ENCODE data around the gene NCOA3.
"Not testable (repeated sequence)": the region's sequence is repeated elsewhere in the genome, so short reads cannot be mapped to it uniquely, and the experiment has no call there.

NCOA3 gene

DNA sequence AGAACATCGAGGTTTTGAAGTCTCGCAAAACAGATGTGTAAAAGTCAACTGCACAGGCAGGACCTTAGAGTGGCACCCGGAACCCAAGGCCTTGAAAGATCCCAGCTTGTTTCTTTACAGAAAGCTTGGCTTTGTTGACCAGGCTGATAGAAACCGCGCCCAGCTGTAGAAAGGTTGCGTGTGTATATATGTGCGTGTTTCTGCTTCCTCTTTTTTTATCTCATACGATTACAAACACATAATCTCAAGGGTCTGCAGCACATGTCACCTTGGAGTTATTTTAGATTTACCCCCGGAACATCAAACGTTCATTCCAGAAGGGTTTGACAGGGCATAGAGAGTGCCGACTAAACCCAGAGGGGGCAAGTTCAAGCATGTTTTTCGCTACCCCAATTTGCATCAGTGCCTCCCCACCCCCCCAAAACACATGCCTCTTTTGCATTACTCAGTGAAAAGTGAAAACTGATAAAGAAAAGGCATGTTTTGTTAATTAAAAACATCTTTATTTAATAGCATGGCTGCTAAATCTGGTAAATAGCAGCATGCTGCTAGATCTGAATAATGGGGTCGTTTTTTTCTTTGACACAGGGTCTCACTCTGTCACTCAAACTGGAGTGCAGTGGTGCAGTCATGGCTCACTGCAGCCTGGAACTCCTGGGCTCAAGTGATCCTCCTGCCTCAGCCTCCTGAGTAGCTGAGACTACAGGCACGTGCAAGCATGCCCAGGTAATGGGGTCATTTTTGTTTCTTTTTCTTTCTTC is 33.2 kb upstream of the NCOA3 start:
- DNase-seq (ENCODE audit: low read depth) = no peak

DNA sequence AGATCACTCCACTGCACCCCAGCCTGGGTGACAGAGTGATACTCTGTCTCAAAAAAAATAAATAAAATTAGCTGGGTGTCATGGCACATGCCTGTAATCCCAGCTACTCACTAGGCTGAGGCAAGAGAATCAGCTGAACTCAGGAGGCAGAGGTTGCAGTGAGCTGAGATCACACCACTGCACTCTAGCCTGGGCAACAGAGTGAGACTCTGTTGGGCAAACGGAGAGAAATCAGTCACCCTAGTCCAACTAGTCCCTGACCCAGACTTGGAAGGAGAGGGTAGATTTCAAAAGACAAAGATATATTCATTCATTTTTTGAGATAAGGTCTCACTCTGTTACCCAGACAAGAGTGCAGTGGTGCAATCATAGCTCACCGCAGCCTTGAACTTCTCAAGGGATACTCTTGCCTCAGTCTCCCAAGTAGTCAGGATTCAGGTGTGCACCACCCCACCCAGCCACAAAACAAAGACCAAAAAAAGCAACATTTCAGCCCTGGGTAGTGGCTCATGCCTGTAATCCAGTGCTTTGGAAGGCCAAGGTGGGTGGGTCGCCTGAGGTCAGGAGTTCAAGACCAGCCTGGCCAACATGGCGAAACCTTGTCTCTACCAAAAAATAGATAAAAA is 26.2 kb upstream of the NCOA3 start:
- no peak for DNase-seq (ENCODE audit: low read depth)

DNA sequence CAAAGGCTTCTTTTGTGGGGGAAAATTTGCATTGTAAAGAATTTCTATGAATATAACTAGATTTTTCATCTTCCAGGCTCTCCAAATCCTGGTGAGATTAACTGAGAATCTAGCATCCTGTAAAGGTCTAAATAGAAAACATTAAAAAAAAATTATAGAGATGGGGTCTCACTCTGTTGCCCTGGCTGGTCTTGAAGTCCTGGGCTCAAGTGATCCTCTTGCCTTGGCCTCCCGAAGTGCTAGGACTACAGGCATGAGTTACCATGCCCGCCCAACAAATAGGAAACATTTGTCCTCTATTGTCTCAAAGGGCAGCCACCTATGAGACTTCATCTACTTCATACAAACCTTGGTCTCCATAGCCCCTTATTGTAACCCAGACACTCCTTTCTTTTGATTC is 25.2 kb upstream of the NCOA3 start:
- no peak for DNase-seq (ENCODE audit: low read depth)

DNA sequence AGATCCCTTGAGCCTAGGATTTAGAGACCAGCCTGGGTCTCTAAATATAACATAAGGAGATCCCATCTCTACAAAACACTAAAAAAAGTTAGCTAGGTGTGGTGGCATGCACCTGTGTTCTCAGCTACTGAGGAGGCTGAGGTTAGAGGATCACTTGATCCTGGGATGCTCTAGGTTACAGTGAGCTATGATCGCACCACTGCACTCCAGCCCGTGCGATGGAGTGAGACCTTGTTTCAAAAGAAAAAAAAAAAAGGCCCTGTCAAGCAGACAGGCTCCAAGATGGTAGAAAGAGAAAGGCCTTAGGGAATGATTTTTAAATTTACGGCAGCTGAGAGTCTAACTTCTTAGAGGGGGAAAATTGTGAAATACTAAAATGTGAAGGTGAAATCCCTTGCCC is 22.6 kb upstream of the NCOA3 start:
- DNase-seq (ENCODE audit: low read depth) = no peak

DNA sequence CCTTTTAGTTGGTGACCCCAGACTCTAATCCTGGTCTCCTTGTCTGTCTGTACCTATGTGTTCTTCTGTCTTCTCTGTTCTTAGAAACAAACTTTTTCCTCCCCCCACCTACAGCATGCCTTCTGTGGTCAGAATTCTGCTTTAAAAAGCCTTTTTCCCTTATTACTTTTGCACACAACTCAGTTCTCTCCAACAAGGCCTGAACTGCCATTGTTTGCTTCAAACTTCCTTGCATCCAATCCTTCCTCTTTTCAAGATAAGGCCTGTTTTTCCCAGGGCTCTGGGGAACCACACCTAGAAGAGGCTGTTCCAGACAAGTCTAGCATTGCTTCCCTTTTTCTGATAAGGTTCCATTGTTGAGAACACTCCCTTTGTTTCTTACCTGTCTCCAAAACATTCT is 22.2 kb upstream of the NCOA3 start:
- DNase-seq (ENCODE audit: low read depth) = no peak

DNA sequence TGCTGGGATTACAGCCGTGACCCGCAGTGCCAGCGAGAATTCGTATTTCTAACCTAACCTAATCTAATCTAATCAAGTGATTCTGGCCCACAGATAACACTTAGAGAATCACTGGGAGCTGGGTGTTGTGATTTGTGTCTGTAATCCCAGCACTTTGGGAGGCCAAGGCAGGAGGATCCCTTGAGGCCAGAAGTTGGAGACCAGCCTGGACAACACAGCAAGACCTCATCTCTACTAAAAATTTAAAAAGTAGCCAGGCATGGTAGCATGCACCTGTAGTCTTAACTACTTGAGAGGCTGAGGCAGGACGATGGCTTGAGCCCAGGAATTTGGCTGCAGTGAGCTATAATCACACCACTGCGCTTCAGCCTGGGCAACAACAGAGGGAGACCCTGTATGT is 21.4 kb upstream of the NCOA3 start:
- DNase-seq (ENCODE audit: low read depth) = no peak

DNA sequence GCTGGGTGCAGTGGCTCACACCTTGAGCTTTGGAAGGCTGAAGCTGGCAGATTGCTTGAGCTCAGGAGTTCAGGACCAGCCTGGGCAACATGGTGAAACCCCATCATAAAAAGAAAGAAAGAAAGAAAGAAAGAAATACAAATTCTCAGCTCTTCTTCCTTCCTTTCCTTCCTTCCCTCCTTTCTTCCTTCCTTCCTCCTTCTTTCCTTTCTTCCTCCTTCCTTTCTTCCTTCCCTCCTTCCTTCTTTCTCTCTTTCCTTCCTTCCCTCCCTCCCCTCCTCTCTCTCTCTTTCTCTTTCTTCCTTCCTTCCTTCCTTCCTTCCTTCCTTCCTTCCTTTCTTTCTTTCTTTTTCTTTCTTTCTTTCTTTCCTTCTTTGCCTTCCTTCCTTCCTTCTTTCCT is 21.0 kb upstream of the NCOA3 start:
- DNase-seq (ENCODE audit: low read depth) = no peak

DNA sequence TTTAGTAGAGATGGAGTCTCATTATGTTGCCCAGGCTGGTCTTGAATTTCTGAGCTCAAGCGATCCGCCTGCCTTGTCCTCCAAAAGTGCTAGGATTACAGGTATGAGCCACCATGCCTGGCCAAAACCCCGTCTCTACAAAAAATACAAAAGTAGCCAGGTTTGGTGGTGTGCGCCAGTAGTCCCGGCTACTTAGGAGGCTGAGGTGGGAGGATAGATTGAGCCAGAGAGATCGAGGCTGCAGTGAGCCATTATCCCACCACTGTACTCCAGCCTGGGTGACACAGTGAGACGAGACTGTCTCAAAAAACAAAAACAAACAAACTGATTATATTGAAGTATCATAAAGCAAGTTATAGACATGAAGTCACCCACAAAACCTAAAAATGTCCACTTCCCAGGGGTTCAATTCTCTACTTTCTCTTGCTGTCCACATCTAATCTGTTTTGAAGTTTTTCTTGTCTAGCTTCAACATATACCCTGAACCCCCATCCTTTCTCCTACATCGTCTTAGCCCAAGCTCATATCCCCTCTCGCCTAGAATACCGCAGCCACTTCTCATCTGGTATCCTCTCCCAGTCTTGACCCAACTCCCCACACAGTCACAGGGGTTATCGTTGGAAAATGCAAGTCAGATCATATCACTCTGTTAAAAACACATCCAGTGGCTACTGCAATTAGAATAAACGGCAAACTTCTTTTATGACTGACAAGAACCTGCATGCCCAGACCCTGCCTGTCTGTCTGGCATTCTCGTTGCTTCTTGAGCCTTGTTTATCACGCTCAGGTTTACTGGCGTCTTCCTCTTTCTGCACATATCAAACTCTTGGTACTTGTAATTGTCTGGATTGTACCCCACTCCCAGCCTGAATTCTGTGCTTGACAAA is 20.1 kb upstream of the NCOA3 start:
- no peak for DNase-seq (ENCODE audit: low read depth)

DNA sequence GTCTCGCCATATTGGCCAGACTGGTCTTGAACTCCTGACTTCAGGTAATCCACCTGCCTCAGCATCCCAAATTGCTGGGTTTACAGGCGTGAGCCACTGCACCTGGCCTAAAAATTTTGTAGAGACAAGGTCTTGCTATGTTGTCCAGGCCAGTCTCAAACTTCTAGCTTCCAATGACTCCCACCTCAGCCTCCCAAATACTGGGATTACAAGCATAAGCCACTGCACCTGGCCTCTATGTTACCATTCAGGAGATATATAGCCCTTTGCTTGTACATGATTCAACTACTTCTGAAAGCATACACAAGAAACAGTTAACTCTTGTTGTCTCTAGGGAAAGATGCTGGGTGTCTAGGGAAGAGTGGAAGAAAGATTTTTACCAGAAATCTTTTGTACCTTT is 19.0 kb upstream of the NCOA3 start:
- no peak for DNase-seq (ENCODE audit: low read depth)

DNA sequence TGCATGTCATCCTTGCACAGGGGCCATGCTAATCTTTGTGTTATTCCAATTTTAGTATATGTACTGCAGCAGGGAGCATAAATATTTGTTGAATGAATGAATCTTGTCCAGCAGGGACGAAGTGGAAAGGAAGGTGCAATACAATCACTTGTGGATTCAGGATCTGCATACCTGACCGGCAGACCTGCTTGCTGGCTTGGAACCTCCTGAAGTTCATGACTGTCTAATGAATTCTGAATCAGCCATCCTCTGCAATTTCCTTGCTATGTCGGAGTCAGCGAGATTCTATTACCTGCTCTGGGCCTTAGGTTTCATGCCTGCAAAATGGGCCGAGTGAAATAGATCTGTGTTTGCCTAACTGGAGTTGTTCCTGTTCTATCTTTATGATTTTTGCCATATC is 17.4 kb upstream of the NCOA3 start:
- no peak for DNase-seq (ENCODE audit: low read depth)

DNA sequence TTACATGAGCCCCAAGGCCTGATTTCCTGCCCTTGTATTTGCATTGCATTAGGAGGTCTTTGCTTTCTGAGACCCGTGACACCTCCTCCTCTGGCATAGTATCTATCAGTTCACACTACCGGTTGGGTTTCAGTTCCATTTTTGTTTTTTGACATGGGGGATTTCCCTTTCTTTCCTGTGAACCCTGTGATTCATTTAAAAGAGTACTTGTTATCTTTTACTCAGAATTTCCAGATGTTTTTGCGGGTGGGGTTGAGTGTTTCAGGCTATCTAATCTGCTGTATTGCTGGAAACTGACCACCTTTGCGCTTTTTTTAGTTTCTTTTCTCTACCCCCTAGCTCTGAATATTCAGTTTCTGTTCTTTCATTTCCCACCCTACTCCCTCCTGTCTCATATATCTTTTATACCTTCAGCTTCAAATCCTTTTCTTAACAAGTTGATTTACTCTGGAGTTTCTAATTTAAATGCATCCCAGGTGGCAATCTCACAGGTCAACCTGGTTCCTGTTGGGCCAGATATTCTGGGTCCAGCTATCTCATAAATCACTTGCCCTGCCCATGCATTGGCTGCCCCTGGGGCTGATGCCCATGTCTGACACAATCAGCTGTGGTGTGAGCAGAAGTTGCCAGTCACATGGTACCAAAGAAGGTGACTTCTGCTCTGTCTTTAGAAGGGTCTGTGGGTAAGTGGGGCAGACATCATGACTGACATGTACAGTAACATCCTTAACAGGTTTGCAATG is 14.3 kb upstream of the NCOA3 start:
- DNase-seq (ENCODE audit: low read depth) = no peak

DNA sequence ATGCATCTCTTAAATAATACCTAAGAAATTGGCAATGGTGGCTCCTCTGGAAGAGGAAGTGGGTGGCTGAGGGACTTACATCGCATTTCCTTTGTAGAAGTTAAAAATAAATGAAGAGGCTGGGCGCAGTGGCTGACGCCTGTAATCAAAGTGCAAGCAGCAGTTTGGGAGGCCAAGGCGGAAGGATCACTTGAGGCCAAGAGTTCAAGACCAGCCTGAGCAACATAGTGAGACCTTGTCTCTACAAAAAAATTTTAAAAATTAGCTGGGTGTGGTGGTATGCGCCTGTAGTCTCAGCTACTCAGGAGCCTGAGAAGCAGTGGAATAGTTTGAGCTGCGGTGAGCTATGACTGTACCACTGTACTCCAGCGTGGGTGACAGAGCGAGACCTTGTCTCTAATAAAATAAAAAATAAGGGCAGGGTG is 12.2 kb upstream of the NCOA3 start:
- no peak for DNase-seq (ENCODE audit: low read depth)

DNA sequence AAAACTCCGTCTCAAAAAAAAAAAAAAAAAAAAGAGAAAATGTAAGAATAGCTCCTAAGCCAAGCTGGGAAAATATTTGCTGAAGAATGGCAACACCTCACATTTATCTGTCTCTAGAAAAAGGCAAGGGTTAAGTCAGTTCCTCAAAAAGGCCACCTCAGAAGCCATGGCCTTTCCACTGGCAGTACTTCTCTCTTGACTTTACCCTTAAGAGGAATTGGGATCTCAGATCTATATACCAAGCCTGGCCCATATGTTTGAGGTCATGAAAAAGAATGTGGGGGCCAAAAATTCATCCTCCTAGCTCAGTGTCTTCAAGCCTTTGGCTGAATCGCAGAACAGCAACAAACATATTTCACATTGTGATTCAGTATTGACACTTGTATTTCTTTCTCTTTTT is 10.9 kb upstream of the NCOA3 start:
- no peak for DNase-seq (ENCODE audit: low read depth)

DNA sequence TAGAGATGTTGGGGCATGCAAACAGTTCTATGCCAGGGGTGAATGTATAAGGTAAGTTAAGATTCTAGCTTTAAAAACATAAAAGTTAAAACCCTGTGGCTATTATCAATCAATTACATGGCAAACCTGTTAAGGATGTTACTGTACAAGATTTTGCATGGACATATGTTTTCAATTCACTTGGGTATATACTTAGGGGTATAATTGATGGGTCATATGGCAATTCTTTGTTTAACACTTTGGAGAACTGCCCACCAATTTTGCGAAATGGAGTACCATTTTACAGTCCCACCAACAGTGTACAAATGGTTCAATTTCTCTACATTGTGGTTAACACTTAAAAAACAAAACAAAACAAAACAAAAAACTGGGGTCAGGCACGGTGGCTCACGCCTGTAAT is 9.4 kb upstream of the NCOA3 start:
- DNase-seq (ENCODE audit: low read depth) = no peak

DNA sequence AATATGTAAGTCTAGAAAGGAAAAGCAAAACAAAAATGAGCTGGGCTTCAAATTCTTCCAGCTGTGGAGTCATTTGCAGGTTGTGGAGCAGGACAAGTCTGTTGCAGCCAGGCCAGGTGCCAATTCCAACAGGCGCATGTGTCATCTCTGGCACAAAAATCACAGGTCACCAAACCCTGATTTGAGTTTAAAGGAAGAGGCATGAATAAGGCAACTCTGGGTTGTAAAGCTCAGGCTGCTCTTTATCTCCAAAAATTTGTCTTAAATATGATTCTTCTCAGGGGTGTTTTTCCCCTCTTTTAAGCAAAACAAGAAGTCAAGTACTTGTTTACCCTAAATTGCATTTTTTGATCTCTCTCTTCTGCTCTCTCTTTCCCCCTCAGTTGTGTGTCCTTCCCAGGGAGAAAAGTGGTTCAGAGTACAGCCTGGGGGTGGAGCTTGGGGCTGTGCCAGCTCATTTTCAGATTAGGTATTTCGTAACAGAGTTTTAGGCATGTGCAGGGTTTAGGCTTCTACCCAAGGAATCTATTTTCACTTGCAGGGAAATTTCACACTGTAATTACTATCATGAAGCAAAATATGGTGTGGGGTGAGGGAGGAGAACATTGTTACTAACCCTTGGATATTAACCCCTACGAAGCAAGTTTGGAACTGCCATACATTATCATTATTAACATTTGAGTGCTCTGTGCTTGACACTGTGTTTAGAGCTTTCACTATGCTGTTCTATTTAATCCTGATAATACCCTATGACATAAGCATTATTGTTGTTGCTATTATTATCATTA is 8.3 kb upstream of the NCOA3 start:
- DNase-seq (ENCODE audit: low read depth) = peak; percentile 96

DNA sequence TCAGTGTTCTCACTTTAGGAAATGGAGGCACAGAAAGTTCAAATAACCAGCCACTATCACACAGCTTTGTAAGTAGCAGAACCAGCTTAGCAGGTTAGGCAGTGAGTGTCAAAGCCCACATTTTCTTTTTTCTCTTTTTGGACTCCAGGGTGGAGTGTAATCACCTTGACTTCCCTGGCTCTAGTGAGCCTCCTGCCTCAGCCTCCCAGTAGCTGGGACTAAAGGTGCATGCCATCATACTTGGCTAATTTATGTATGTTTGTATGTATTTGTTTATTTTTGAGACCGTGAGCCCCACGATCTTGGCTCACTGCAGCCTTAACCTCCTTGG is 7.8 kb upstream of the NCOA3 start:
- DNase-seq (ENCODE audit: low read depth) = no peak

DNA sequence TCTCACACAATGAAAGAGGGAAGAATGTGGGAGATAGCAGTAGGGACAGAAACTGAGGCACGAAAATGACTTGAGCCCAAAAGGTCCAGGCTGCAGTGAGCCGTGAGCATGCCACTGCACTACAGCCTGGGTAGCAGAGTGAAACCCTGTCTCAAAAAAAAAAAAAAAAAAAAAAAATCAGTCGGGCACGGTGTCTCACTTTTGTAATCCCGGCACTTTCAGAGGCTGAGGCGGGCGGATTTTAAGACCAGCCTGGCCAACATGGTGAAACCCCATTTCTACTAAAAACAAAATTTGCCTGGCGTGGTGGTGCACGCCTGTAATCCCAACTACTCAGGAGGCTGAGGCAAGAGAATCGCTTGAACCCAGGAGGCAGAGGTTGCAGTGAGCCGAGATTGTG is 7.1 kb upstream of the NCOA3 start:
- DNase-seq (ENCODE audit: low read depth) = not testable (repeated sequence)

DNA sequence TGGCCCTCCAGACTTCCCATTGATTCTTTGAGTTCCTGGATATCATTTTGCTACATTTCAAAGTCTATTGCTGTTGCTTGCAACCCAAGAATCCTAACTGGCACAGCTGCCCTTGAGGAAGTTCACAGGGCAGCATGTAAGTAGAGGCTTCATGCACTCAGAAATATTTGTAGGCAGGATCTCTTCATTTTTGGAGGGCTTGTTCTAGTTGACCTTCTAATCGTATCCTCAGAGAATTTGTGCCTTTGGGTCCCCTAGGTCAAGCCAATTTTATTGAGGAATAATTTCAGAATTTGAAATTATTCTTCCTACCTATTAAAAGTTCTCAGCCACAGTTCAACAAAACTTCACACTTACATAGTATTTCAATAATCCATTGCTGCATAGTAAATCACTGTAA is 5.6 kb upstream of the NCOA3 start:
- no peak for DNase-seq (ENCODE audit: low read depth)

DNA sequence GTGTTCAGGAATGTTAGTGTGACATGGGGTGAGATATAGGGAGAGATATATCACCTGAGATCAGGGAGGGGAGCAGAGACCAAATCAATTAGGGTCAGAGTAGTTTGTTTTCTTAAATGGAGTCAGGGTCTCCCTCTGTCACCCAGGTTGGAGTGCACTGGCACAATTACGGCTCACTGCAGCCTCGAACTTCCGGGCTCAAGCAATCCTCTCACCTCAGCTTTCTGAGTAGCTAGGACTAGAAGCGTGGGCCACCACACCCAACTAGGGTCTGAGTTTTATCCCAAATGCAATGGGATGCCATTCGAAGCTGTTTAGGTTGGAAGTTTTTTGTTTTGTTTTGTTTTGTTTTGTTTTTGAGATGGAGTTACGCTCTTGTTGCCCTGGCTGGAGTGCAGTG is 3.1 kb upstream of the NCOA3 start:
- DNase-seq (ENCODE audit: low read depth) = no peak

DNA sequence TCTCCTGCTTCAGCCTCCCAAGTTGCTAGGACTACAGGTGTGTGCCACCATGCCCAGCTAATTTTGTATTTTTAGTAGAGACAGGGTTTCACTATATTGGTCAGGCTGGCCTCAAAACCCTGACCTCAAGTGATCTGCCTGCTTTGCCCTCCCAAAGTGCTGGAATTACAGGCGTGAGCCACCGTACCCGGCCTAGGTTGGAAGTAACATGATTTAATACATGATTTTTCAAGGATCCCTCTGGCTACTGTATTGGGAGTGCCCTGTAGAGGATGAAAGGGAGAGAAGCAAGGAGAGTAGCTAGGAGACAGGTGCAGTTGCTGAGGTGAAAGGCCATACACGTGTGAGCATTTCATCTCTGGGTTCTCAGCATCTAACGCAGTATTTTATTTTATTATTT is 2.6 kb upstream of the NCOA3 start:
- DNase-seq (ENCODE audit: low read depth) = no peak

DNA sequence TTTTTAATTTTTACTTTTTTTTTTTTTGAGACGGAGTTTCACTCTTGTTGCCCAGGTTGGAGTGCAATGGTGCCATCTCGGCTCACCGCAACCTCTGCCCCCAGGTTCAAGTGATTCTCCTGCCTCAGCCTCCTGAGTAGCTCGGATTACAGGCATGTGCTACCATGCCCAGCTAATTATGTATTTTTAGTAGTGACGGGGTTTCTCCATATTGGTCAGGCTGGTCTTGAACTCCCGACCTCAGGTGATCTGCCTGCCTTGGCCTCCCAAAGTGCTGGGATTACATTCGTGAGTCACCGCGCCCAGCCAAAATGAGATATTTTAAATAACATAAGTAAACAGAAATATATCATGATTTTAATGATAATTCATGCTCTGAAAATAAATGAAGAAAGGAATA is 1.6 kb upstream of the NCOA3 start:
- not testable (repeated sequence) for DNase-seq (ENCODE audit: low read depth)

DNA sequence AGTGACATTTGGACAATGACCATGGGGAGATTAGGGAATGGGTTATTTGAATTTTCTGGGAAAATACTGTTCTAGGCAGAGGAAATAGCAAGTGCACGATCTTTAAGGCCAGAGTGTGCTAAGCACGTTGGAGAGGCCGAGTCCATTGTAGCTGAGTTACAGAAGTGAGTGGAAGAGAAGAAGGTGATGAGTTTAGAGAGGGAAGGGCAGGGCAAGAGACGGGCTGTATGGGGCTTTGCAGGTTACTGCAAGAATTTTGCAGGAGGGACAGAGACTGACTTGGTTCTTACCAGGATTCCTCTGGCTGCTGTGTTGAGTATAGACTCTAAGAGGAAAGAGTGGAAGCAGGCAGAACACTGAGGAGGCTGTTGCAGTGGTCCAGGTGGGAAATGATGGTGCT is 1.1 kb upstream of the NCOA3 start:
- no peak for DNase-seq (ENCODE audit: low read depth)
